Right renal cortex interstitium (tissue), 3 donors: ENCODE measurements around the gene FRYL. TPM values are rescaled to one million over a fixed set of nuclear protein-coding genes. Genes with fewer than 3 reads are reported as not detected.
"Not testable (repeated sequence)": the region's sequence is repeated elsewhere in the genome, so short reads cannot be mapped to it uniquely, and the experiment has no call there.

Source experiments
- DNase-seq, 3 donors: peaks; one replicate each; pipeline ENCODE4 v3.0.0-alpha.2; 2013; ENCODE audit warnings: low read depth in 3 of 3, low spot score in 2 of 3
- polyA plus RNA-seq, 3 donors: library from polyadenylated mRNA; unstranded; fragments of 120-200 nt; gene quantifications; one replicate each; pipeline ENCODE4 v1.2.1, GENCODE V29; 2013; ENCODE audit not compliant: insufficient read length in 3 of 3

FRYL gene
- polyA plus RNA-seq, 3 donors: 43.2 to 52.5 (median 45.4) TPM

GRCh38 chr4:48752246-48752645 is 27.8 kb downstream of the FRYL start:
- DNase-seq: no peak

- no peak for DNase-seq
These were observed 31.0 kb downstream of the FRYL start for GRCh38 chr4:48748949-48749596.

- DNase-seq: no peak
These were observed 33.3 kb downstream of the FRYL start for GRCh38 chr4:48746608-48747362.

GRCh38 chr4:48745223-48745622 is 34.9 kb downstream of the FRYL start:
- not testable (repeated sequence) for DNase-seq

GRCh38 chr4:48742412-48742811 is 37.7 kb downstream of the FRYL start:
- no peak for DNase-seq

- DNase-seq: no peak
These were observed 40.5 kb downstream of the FRYL start for GRCh38 chr4:48739560-48740019.

- DNase-seq: no peak
These were observed 41.2 kb downstream of the FRYL start for GRCh38 chr4:48738856-48739255.

- not testable (repeated sequence) for DNase-seq
These were observed 51.1 kb downstream of the FRYL start for GRCh38 chr4:48728906-48729496.

- no peak for DNase-seq
These were observed 52.2 kb downstream of the FRYL start for GRCh38 chr4:48727666-48728459.

- no peak for DNase-seq
These were observed 54.7 kb downstream of the FRYL start for GRCh38 chr4:48725414-48725813.

GRCh38 chr4:48722509-48723446 is 57.3 kb downstream of the FRYL start:
- no peak for DNase-seq

GRCh38 chr4:48720459-48720858 is 59.6 kb downstream of the FRYL start:
- no peak for DNase-seq

GRCh38 chr4:48718818-48719465 is 61.1 kb downstream of the FRYL start:
- no peak for DNase-seq

- not testable (repeated sequence) for DNase-seq
These were observed 63.8 kb downstream of the FRYL start for GRCh38 chr4:48716285-48716684.

- no peak for DNase-seq
These were observed 69.5 kb downstream of the FRYL start for GRCh38 chr4:48710446-48711209.

- no peak for DNase-seq
These were observed 70.2 kb downstream of the FRYL start for GRCh38 chr4:48709901-48710300.

- no peak for DNase-seq
These were observed 71.5 kb downstream of the FRYL start for GRCh38 chr4:48708610-48709009.

- no peak for DNase-seq
These were observed 73.3 kb downstream of the FRYL start for GRCh38 chr4:48706736-48707135.

- no peak for DNase-seq
These were observed 74.5 kb downstream of the FRYL start for GRCh38 chr4:48705609-48706008.
